Erythroblast (primary cell): ENCODE data around the gene POLE.

Experiments
- GATA1 ChIP-seq: IDR thresholded peaks from 2 replicates; pipeline ENCODE4 v1.6.1; 2011; ENCODE audit warnings: low read depth, mild to moderate bottlenecking, control low read depth, low read length, moderate library complexity
- POLR2A ChIP-seq: IDR thresholded peaks from 2 replicates; pipeline ENCODE4 v1.6.1; 2011; ENCODE audit warnings: mild to moderate bottlenecking, low read length

- no peak for TF ChIP-seq POLR2A
- no peak for TF ChIP-seq GATA1
These were observed 18.7 kb downstream of the POLE start for GRCh38 chr12:132668191-132669088.
